ENCODE measurements around the gene DNAH1. TPM values are rescaled to one million over a fixed set of nuclear protein-coding genes. Genes with fewer than 3 reads are reported as not detected.
A peak's percentile ranks its signal among the peaks of the same experiment; 100 is the strongest.

DNAH1 gene
- total RNA-seq, 1 donor from 2014 or later, result 2.2 TPM

- H3K4me3 ChIP-seq, result peak overlapping the region; percentile 58
- H3K27ac ChIP-seq (replicated peaks), result peak overlapping the region; percentile 27
- intact Hi-C loops (cut with micrococcal nuclease), result no loop called here
- no peaks in the 10 kb centered on the region for H3K27me3 ChIP-seq (ENCODE audit: low read depth)
- H3K36me3 ChIP-seq, result no peaks in the 10 kb centered on the region
- TF ChIP-seq CTCF (IDR thresholded peaks at IDR 0.05; ENCODE audit: borderline replicate concordance), result no peak
- no peak for DNase-seq
- no peaks in the 10 kb centered on the region for H3K9me3 ChIP-seq (replicated peaks)
- H3K4me1 ChIP-seq, result peaks cover 35% of the 10 kb centered on the region
These were observed 2.2 kb downstream of the DNAH1 start for GRCh38 chr3:52318186-52318816.

GRCh38 chr3:52319921-52320595, 3.9 kb downstream of the DNAH1 start:
- Histone ChIP-seq H3K4me1 (peaks cover 34% of the 10 kb centered on the region), H3K27ac (replicated peaks) (no peak overlapping the region), H3K36me3 (no peaks in the 10 kb centered on the region), H3K9me3 (replicated peaks) (no peaks in the 10 kb centered on the region), H3K4me3 (no peak overlapping the region), H3K27me3 (ENCODE audit: low read depth) (no peaks in the 10 kb centered on the region)
- DNase-seq, result no peak
- intact Hi-C loops (cut with micrococcal nuclease), result no loop called here
- no peak for TF ChIP-seq CTCF (IDR thresholded peaks at IDR 0.05; ENCODE audit: borderline replicate concordance)

- peaks cover 34% of the 10 kb centered on the region for H3K4me1 ChIP-seq
- intact Hi-C loops (cut with micrococcal nuclease), result no loop called here
- no peak for DNase-seq
- no peak overlapping the region for H3K4me3 ChIP-seq
- no peak for TF ChIP-seq CTCF (IDR thresholded peaks at IDR 0.05; ENCODE audit: borderline replicate concordance)
- no peaks in the 10 kb centered on the region for H3K27me3 ChIP-seq (ENCODE audit: low read depth)
- no peaks in the 10 kb centered on the region for H3K36me3 ChIP-seq
- H3K27ac ChIP-seq (replicated peaks), result no peak overlapping the region
- no peaks in the 10 kb centered on the region for H3K9me3 ChIP-seq (replicated peaks)
These were observed 5.4 kb downstream of the DNAH1 start for GRCh38 chr3:52321481-52321880.

GRCh38 chr3:52322466-52322865, 6.3 kb downstream of the DNAH1 start:
- no peaks in the 10 kb centered on the region for H3K9me3 ChIP-seq (replicated peaks)
- H3K4me1 ChIP-seq, result peaks cover 29% of the 10 kb centered on the region
- H3K36me3 ChIP-seq, result no peaks in the 10 kb centered on the region
- H3K27me3 ChIP-seq (ENCODE audit: low read depth), result no peaks in the 10 kb centered on the region
- no peak for DNase-seq
- intact Hi-C loops (cut with micrococcal nuclease), result no loop called here
- H3K4me3 ChIP-seq, result no peak overlapping the region
- H3K27ac ChIP-seq (replicated peaks), result no peak overlapping the region
- no peak for TF ChIP-seq CTCF (IDR thresholded peaks at IDR 0.05; ENCODE audit: borderline replicate concordance)

GRCh38 chr3:52323526-52324295, 7.6 kb downstream of the DNAH1 start:
- Histone ChIP-seq H3K36me3 (no peaks in the 10 kb centered on the region), H3K27me3 (ENCODE audit: low read depth) (no peaks in the 10 kb centered on the region), H3K27ac (replicated peaks) (no peak overlapping the region), H3K9me3 (replicated peaks) (no peaks in the 10 kb centered on the region), H3K4me1 (peaks cover 17% of the 10 kb centered on the region), H3K4me3 (no peak overlapping the region)
- no peak for TF ChIP-seq CTCF (IDR thresholded peaks at IDR 0.05; ENCODE audit: borderline replicate concordance)
- DNase-seq, result no peak
- intact Hi-C loops (cut with micrococcal nuclease), result no loop called here

All from left ventricle myocardium inferior (tissue), 1 donor.